Neural crest cell (in vitro differentiated cells): ENCODE measurements around the gene SNRNP25. TPM values are rescaled to one million over a fixed set of nuclear protein-coding genes. Genes with fewer than 3 reads are reported as not detected.

Source experiments
- DNase-seq: peaks from one replicate; pipeline ENCODE4 v3.0.0; 2021; ENCODE audit warnings: low read depth, mixed read lengths, low spot score
- H3K27ac Mint-ChIP-seq: one replicate; pipeline ENCODE4 v1.8.0; 2021; ENCODE audit warnings: mild to moderate bottlenecking, mixed read lengths; ENCODE audit not compliant: unreplicated experiment
- H3K27me3 Mint-ChIP-seq: 2 replicates; pipeline ENCODE4 v1.8.0; 2021; ENCODE audit warnings: low read depth, mild to moderate bottlenecking, mixed read lengths
- H3K36me3 Mint-ChIP-seq: 2 replicates; pipeline ENCODE4 v1.8.0; 2021; ENCODE audit warnings: low read depth, mild to moderate bottlenecking, mixed read lengths
- H3K4me1 Mint-ChIP-seq: 2 replicates; pipeline ENCODE4 v1.8.0; 2021; ENCODE audit warnings: mixed read lengths
- H3K4me3 Mint-ChIP-seq: one replicate; pipeline ENCODE4 v1.8.0; 2021; ENCODE audit warnings: mild to moderate bottlenecking, mixed read lengths
- H3K9me3 Mint-ChIP-seq: 2 replicates; pipeline ENCODE4 v1.8.0; 2021; ENCODE audit warnings: mixed read lengths
- CTCF ChIP-seq: fragments of 200-600 bp; sonication (generic); conservative IDR thresholded peaks from 2 replicates; pipeline ENCODE4 v1.5.0; 2021; ENCODE audit warnings: antibody characterized with exemption, mild to moderate bottlenecking
- total RNA-seq: library from RNA; stranded (reverse); gene quantifications from 2 replicates; pipeline ENCODE4 v1.2.1, GENCODE V29; 2021

The SNRNP25 gene
- total RNA-seq, 1 donor from 2014 or later: 85.6 TPM

GRCh38 chr16:33877-34647 lies 19.6 kb upstream of the SNRNP25 start:
- peaks cover 12% of the 10 kb centered on the region for H3K4me1 Mint-ChIP-seq
- peak overlapping the region; percentile 50 for H3K4me3 Mint-ChIP-seq
- no peaks in the 10 kb centered on the region for H3K36me3 Mint-ChIP-seq
- no peaks in the 10 kb centered on the region for H3K9me3 Mint-ChIP-seq
- no peak overlapping the region for H3K27ac Mint-ChIP-seq
- H3K27me3 Mint-ChIP-seq: no peaks in the 10 kb centered on the region
- TF ChIP-seq CTCF: no peak
- DNase-seq: no peak

GRCh38 chr16:34648-34987 lies 19.0 kb upstream of the SNRNP25 start:
- H3K4me3 Mint-ChIP-seq: peak overlapping the region; percentile 50
- no peak overlapping the region for H3K27ac Mint-ChIP-seq
- DNase-seq: no peak
- H3K9me3 Mint-ChIP-seq: no peaks in the 10 kb centered on the region
- H3K27me3 Mint-ChIP-seq: no peaks in the 10 kb centered on the region
- H3K4me1 Mint-ChIP-seq: peaks cover 12% of the 10 kb centered on the region
- TF ChIP-seq CTCF: no peak
- no peaks in the 10 kb centered on the region for H3K36me3 Mint-ChIP-seq

GRCh38 chr16:35011-35677 lies 18.5 kb upstream of the SNRNP25 start:
- Mint-ChIP-seq H3K36me3 (no peaks in the 10 kb centered on the region), H3K4me3 (peak overlapping the region; percentile 50), H3K27ac (no peak overlapping the region), H3K9me3 (no peaks in the 10 kb centered on the region), H3K4me1 (peaks cover 12% of the 10 kb centered on the region), H3K27me3 (no peaks in the 10 kb centered on the region)
- no peak for DNase-seq
- TF ChIP-seq CTCF: no peak

- Mint-ChIP-seq H3K4me3 (no peak overlapping the region), H3K27ac (no peak overlapping the region), H3K9me3 (no peaks in the 10 kb centered on the region), H3K27me3 (no peaks in the 10 kb centered on the region), H3K36me3 (no peaks in the 10 kb centered on the region), H3K4me1 (peaks cover 12% of the 10 kb centered on the region)
- TF ChIP-seq CTCF: no peak
- no peak for DNase-seq
Measured at GRCh38 chr16:35678-36305, 17.8 kb upstream of the SNRNP25 start.

GRCh38 chr16:36336-36984 lies 17.2 kb upstream of the SNRNP25 start:
- H3K27ac Mint-ChIP-seq: no peak overlapping the region

More at GRCh38 chr16:36336-36984, 17.2 kb upstream of the SNRNP25 start:
- Mint-ChIP-seq H3K36me3 (no peaks in the 10 kb centered on the region), H3K9me3 (no peaks in the 10 kb centered on the region), H3K4me1 (peaks cover 12% of the 10 kb centered on the region), H3K4me3 (no peak overlapping the region), H3K27me3 (no peaks in the 10 kb centered on the region)
- no peak for DNase-seq
- TF ChIP-seq CTCF: no peak
